ENCODE measurements around the gene AP2B1.

DNA sequence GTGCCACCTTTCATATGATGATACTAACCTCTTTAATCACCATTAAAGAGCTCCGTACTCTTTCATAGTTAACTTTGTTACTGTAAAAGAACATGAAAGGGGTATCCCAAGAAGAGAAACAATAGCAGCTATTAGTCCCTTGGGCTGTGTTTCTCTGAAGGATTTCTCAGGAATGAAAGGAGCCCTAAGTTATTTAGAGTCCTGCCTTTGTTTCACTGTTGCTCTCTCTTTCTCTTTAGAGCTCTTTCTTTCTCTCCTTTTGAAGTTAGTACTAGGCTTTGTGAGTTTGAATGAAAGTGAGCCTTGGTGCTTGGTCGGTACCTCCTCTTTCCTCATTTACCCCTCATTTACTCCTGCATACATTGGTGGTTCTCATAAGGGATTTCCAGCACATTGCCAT, 123.8 kb downstream of the AP2B1 start:
- TF ChIP-seq, protein P1, sequence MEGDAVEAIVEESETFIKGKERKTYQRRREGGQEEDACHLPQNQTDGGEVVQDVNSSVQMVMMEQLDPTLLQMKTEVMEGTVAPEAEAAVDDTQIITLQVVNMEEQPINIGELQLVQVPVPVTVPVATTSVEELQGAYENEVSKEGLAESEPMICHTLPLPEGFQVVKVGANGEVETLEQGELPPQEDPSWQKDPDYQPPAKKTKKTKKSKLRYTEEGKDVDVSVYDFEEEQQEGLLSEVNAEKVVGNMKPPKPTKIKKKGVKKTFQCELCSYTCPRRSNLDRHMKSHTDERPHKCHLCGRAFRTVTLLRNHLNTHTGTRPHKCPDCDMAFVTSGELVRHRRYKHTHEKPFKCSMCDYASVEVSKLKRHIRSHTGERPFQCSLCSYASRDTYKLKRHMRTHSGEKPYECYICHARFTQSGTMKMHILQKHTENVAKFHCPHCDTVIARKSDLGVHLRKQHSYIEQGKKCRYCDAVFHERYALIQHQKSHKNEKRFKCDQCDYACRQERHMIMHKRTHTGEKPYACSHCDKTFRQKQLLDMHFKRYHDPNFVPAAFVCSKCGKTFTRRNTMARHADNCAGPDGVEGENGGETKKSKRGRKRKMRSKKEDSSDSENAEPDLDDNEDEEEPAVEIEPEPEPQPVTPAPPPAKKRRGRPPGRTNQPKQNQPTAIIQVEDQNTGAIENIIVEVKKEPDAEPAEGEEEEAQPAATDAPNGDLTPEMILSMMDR (IDR thresholded peaks at IDR 0.05): no peak
- TF ChIP-seq POLR2A (IDR thresholded peaks at IDR 0.05): no peak

Measured in right lobe of liver (tissue), 4 donors.